Stimulated activated CD8-positive, alpha-beta memory T cell treated with anti-CD3 and anti-CD28 coated beads, Interleukin-15, amount 100 ng/mL, for 48 hours (primary cell): Measurements from ENCODE around the gene LMBR1L.
A peak's percentile ranks its signal among the peaks of the same experiment; 100 is the strongest.

ENCODE experiments used
- DNase-seq, 2 donors: peaks; one replicate each; pipeline ENCODE4 v3.0.0-alpha.2; 2020; ENCODE audit warnings: low read depth in 2 of 2

LMBR1L gene

GRCh38 chr12:49121047-49121696 is 10.5 kb upstream of the LMBR1L start:
- no peak for DNase-seq

- no peak for DNase-seq
Observed at GRCh38 chr12:49111206-49111605, 559 bp upstream of the LMBR1L start.

- DNase-seq: no peak
Observed at GRCh38 chr12:49109641-49110463, 795 bp downstream of the LMBR1L start.

GRCh38 chr12:49108958-49109404 is 1.7 kb downstream of the LMBR1L start:
- no peak for DNase-seq

- no peak for DNase-seq
Observed at GRCh38 chr12:49105504-49106084, 5.1 kb downstream of the LMBR1L start.

GRCh38 chr12:49104822-49105221 is 5.8 kb downstream of the LMBR1L start:
- DNase-seq: no peak

GRCh38 chr12:49100380-49100779 is 10.3 kb downstream of the LMBR1L start:
- DNase-seq: no peak

GRCh38 chr12:49098703-49099102 is 11.9 kb downstream of the LMBR1L start:
- DNase-seq: no peak

- DNase-seq: no peak
Observed at GRCh38 chr12:49098035-49098451, 12.6 kb downstream of the LMBR1L start.

GRCh38 chr12:49097381-49097780 is 13.3 kb downstream of the LMBR1L start:
- DNase-seq: no peak

- DNase-seq: no peak
Observed at GRCh38 chr12:49094975-49095365, 15.7 kb downstream of the LMBR1L start.

- DNase-seq: no peak
Observed at GRCh38 chr12:49094160-49094974, 16.3 kb downstream of the LMBR1L start, which contains the start of gene DHH. TSS of gene DHH (minus strand) at chr12:49094801. CDS start at chr12:49094512, 289 bp downstream.

GRCh38 chr12:49093792-49094159 is 16.9 kb downstream of the LMBR1L start:
- DNase-seq: no peak

- DNase-seq: no peak
Observed at GRCh38 chr12:49092816-49093406, 17.7 kb downstream of the LMBR1L start.

GRCh38 chr12:49092086-49092815 is 18.4 kb downstream of the LMBR1L start:
- DNase-seq: peak in 1 of 2 donors; percentile 33

GRCh38 chr12:49091836-49092085 is 18.9 kb downstream of the LMBR1L start:
- no peak for DNase-seq

GRCh38 chr12:49091056-49091835 is 19.4 kb downstream of the LMBR1L start:
- no peak for DNase-seq

GRCh38 chr12:49089821-49090773 is 20.6 kb downstream of the LMBR1L start:
- peak in 1 of 2 donors; percentile 31 for DNase-seq

- DNase-seq: no peak
Observed at GRCh38 chr12:49088932-49089330, 21.7 kb downstream of the LMBR1L start.
